ENCODE results near the gene CHID1. TPM values are rescaled to one million over a fixed set of nuclear protein-coding genes. Genes with fewer than 3 reads are reported as not detected.

The CHID1 gene
- total and polyA plus RNA-seq, 2 of the 8 experiments (the other 6 are each of a cell fraction or from before 2014, with no cell fraction given), result 81.2 to 88.5 TPM

DNA sequence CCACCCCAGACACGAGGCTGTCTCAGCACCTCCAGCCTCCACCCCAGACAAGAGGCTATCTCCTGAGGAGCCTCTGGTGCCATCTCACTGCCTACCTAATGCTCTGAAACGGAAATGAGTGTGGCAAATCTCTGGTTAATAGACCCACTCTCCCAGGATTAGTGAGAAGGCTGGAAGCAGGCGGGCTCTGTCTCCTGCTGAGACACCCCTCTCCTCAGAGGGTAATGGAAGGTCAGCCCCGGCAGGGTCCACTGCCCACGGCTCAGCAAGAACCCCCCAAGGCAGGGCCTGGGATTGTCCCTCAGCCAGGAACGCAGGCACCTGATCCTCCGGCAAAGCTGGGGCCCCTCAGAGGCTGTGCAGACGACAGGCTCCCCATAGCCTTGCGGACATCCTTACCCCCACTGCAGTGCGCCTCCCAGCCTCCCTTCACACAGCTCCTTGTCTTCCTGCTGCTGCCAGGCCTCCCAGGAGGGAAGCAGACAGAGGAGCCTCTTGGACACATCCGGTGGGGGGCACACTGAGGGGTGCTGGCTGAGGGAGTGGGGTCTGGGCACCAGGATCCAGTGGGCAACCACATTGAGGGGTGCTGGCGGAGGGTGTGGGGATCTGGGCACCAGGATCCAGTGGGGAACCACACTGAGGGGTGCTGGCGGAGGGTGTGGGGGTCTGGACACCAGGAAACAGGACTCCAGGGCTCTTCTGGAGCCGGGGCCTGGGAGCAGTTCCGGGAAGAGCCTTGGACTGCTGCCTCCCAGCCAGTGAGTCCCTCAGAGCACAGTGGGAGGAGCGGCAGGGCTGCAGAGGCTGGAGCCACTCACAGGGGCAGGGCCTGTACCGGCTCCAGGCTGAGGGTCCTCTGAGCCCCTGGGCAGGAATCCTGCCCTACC, 13.1 kb downstream of the CHID1 start:
- H4K91ac ChIP-seq (replicated peaks; ENCODE audit: insufficient read length, low read length), result no peak overlapping the region
- FAIRE-seq (no peak), DNase-seq (ENCODE audit: low read depth in 1 of 2, low spot score in 2 of 2) (no peak)
- no peaks in the 10 kb centered on the region for H3K27me3 ChIP-seq (replicated peaks in 1 of 4; ENCODE audit: control insufficient read depth in 3 of 4, extremely low read depth in 1 of 4, insufficient read depth in 3 of 4, low read length in 3 of 4)
- no peak for TF ChIP-seq TAF1 (IDR thresholded peaks at IDR 0.05; ENCODE audit: low read depth, low read length)
- no peak for TF ChIP-seq SP4 (IDR thresholded peaks at IDR 0.05; ENCODE audit: low read length)
- TF ChIP-seq CTBP2 (IDR thresholded peaks at IDR 0.05; ENCODE audit: borderline replicate concordance, insufficient read depth, insufficient read length, low read length), result no peak
- TF ChIP-seq, protein P1, sequence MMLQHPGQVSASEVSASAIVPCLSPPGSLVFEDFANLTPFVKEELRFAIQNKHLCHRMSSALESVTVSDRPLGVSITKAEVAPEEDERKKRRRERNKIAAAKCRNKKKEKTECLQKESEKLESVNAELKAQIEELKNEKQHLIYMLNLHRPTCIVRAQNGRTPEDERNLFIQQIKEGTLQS (IDR thresholded peaks at IDR 0.05; ENCODE audit: insufficient read depth, low read depth, low read length), result no peak
- TF ChIP-seq BRCA1 (IDR thresholded peaks at IDR 0.05; ENCODE audit: low read depth, low read length), result no peak
- TF ChIP-seq POLR2A (IDR thresholded peaks at IDR 0.05; ENCODE audit: control extremely low read depth in 1 of 2, low read depth in 2 of 2, low read length in 2 of 2), result no peak
- no peak for TF ChIP-seq EGR1 (IDR thresholded peaks at IDR 0.05; ENCODE audit: borderline replicate concordance, low read depth, low read length)
- no peak overlapping the region for H4K5ac ChIP-seq (ENCODE audit: insufficient read length, low read depth, low read length)
- H4K20me1 ChIP-seq (replicated peaks in 1 of 2; ENCODE audit: control insufficient read depth in 1 of 2, insufficient read depth in 2 of 2, low read length in 2 of 2), result peaks cover 8 to 25% of the 10 kb centered on the region in 2 experiments
- no peak overlapping the region for H3K4me2 ChIP-seq (ENCODE audit: insufficient read depth in 1 of 2, low read depth in 2 of 2, low read length in 2 of 2)
- H3K79me2 ChIP-seq (ENCODE audit: control insufficient read depth in 1 of 2, insufficient read depth in 2 of 2, low read length in 2 of 2), result no peaks in the 10 kb centered on the region
- H2BK5ac ChIP-seq (ENCODE audit: low read depth, low read length), result no peak overlapping the region
- no peak overlapping the region for H3K14ac ChIP-seq (ENCODE audit: insufficient read length)
- H2AFZ ChIP-seq (ENCODE audit: low read length), result no peak overlapping the region
- WGBS, 2 experiments (ENCODE audit: extremely low coverage in 1 of 2, insufficient coverage in 1 of 2, insufficient read length in 1 of 2, insufficient replicate concordance in 2 of 2, low coverage in 1 of 2, low lambda C conversion rate in 2 of 2, missing lambda C conversion rate in 1 of 2), result 95% methylated on average over 15 of the region's 17 CpGs; no CpG with 5 or more reads in 1 of the 2 experiments
- H2BK12ac ChIP-seq (ENCODE audit: low read depth, low read length), result no peak overlapping the region
- peaks cover 19 to 36% (median 28%) of the 10 kb centered on the region in 4 experiments for H3K36me3 ChIP-seq (ENCODE audit: control insufficient read depth in 2 of 4, insufficient read depth in 4 of 4, low read length in 3 of 4)
- H2BK20ac ChIP-seq (ENCODE audit: low read length), result no peak overlapping the region
- H3K4me3 ChIP-seq (ENCODE audit: extremely low read depth in 1 of 4, insufficient read depth in 2 of 4, low read depth in 3 of 4, low read length in 4 of 4), result no peak overlapping the region
- H2AK5ac ChIP-seq (ENCODE audit: low read depth, low read length), result no peak overlapping the region
- H3K9me3 ChIP-seq (ENCODE audit: insufficient read depth in 2 of 2, low read depth in 1 of 2, low read length in 1 of 2), result no peaks in the 10 kb centered on the region
- peaks cover 0 to 1% (median 0%) of the 10 kb centered on the region in 4 experiments; a peak in 3 of 7 replicates for H3K4me1 ChIP-seq (replicated peaks in 1 of 4; ENCODE audit: control insufficient read depth in 3 of 4, insufficient read depth in 4 of 4, low read length in 3 of 4)
- POLR2A ChIA-PET (ENCODE audit: partially characterized antibody), result interaction anchor here (0.6 to 1.9 kb wide), 7 partner anchors 11 to 153 kb away, joined by 3 to 5 read pairs (median 4); partner anchors contain the start of gene CHID1
- no peak overlapping the region for H2BK120ac ChIP-seq (replicated peaks; ENCODE audit: low read depth, low read length)
- no peaks in the 10 kb centered on the region for H3K79me1 ChIP-seq (ENCODE audit: low read depth, low read length)
- H3K23ac ChIP-seq (ENCODE audit: insufficient read length), result no peak overlapping the region
- no peak overlapping the region; the same call in none of the 2 replicates for H3K27ac ChIP-seq (ENCODE audit: low read depth, low read length)
- no peak overlapping the region for H3K4ac ChIP-seq (replicated peaks; ENCODE audit: insufficient read length, low read depth, low read length)
- H4K8ac ChIP-seq (ENCODE audit: extremely low read depth, insufficient read depth, low read length), result no peak overlapping the region; the same call in 1 of the 2 replicates
- CTCF ChIA-PET (ENCODE audit: partially characterized antibody), result interaction anchor here (0.7 to 3.4 kb wide), 46 partner anchors 9 to 214 kb away, joined by 3 to 25 read pairs (median 4); partner anchors contain the start of genes MUC2, POLR2L and TSPAN4
- H2BK15ac ChIP-seq (ENCODE audit: low read length), result no peak overlapping the region
- no peak overlapping the region; the same call in 1 of the 2 replicates for H3K18ac ChIP-seq (ENCODE audit: extremely low read depth, low read length)
- H3K9ac ChIP-seq (replicated peaks in 1 of 4; ENCODE audit: extremely low read depth in 1 of 4, low read depth in 3 of 4, low read length in 3 of 4), result no peak overlapping the region
- no peak overlapping the region for H3K56ac ChIP-seq (replicated peaks; ENCODE audit: insufficient read length, low read depth, low read length)
- no peaks in the 10 kb centered on the region for H3K23me2 ChIP-seq (ENCODE audit: low read depth, low read length)
